Trophoblast cell (in vitro differentiated cells and primary cell): ENCODE measurements around the gene POLN.

Experiments
- DNase-seq, 2 donors: peaks; one replicate each; pipeline ENCODE4 v3.0.0-alpha.2; 2016
- H2AFZ ChIP-seq: 2 replicates; pipeline ENCODE4 v1.6.1; 2013; ENCODE audit warnings: low read length, moderate library complexity, mild to moderate bottlenecking; ENCODE audit not compliant: insufficient read depth, poor library complexity
- H2AK5ac ChIP-seq: 2 replicates; pipeline ENCODE4 v1.6.1; 2013; ENCODE audit warnings: mild to moderate bottlenecking, low read length
- H2BK120ac ChIP-seq: 2 replicates; pipeline ENCODE4 v1.6.1; 2013; ENCODE audit warnings: low read length, mild to moderate bottlenecking, moderate library complexity; ENCODE audit not compliant: insufficient read depth, poor library complexity
- H2BK12ac ChIP-seq: 2 replicates; pipeline ENCODE4 v1.6.1; 2013; ENCODE audit warnings: mild to moderate bottlenecking, low read length, moderate library complexity
- H2BK5ac ChIP-seq: 2 replicates; pipeline ENCODE4 v1.6.1; 2013; ENCODE audit warnings: low read length, low read depth, moderate library complexity, mild to moderate bottlenecking; ENCODE audit not compliant: poor library complexity
- H3K14ac ChIP-seq: 2 replicates; pipeline ENCODE4 v1.6.1; 2013; ENCODE audit warnings: mild to moderate bottlenecking, low read length
- H3K18ac ChIP-seq: 2 replicates; pipeline ENCODE4 v1.6.1; 2013; ENCODE audit warnings: mild to moderate bottlenecking, low read length
- H3K23ac ChIP-seq: 2 replicates; pipeline ENCODE4 v1.6.1; 2013; ENCODE audit warnings: low read length
- H3K27ac ChIP-seq: 2 replicates; pipeline ENCODE4 v1.5.1; 2013; ENCODE audit warnings: low read depth, mild to moderate bottlenecking, inconsistent platforms, low read length, moderate library complexity
- H3K27me3 ChIP-seq: 2 replicates; pipeline ENCODE4 v1.6.1; 2013; ENCODE audit warnings: inconsistent platforms, mild to moderate bottlenecking, low read length, moderate library complexity; ENCODE audit not compliant: insufficient read depth
- H3K36me3 ChIP-seq, 2 experiments: 1 replicate in 1 of 2; 2 replicates in 1 of 2; pipeline ENCODE4 v1.6.1; 2013; ENCODE audit warnings: low read length in 2 of 2, mild to moderate bottlenecking in 2 of 2, moderate library complexity in 1 of 2; ENCODE audit not compliant: insufficient read depth in 2 of 2, control insufficient read depth in 1 of 2
- H3K4ac ChIP-seq: 2 replicates; pipeline ENCODE4 v1.6.1; 2013; ENCODE audit warnings: low read depth, mild to moderate bottlenecking, low read length, moderate library complexity
- H3K4me1 ChIP-seq, 2 experiments: 1 replicate in 1 of 2; 2 replicates in 1 of 2; pipeline ENCODE4 v1.6.1; 2013; ENCODE audit warnings: low read length in 2 of 2, mild to moderate bottlenecking in 2 of 2, moderate library complexity in 1 of 2; ENCODE audit not compliant: insufficient read depth in 2 of 2, control insufficient read depth in 1 of 2
- H3K4me2 ChIP-seq: 2 replicates; pipeline ENCODE4 v1.6.1; 2013; ENCODE audit warnings: inconsistent platforms, mild to moderate bottlenecking, low read length, moderate library complexity
- H3K4me3 ChIP-seq: 2 replicates; pipeline ENCODE4 v1.5.1; 2013; ENCODE audit warnings: mild to moderate bottlenecking, low read depth, low read length, inconsistent platforms
- H3K79me1 ChIP-seq: one replicate; pipeline ENCODE4 v1.6.1; 2013; ENCODE audit warnings: low read length
- H3K79me2 ChIP-seq: 2 replicates; pipeline ENCODE4 v1.6.1; 2013; ENCODE audit warnings: low read length, mild to moderate bottlenecking; ENCODE audit not compliant: control insufficient read depth, insufficient read depth, poor library complexity
- H3K9ac ChIP-seq: 2 replicates; pipeline ENCODE4 v1.6.1; 2013; ENCODE audit warnings: mild to moderate bottlenecking, low read length
- H3K9me3 ChIP-seq: 2 replicates; pipeline ENCODE4 v1.6.1; 2013; ENCODE audit warnings: low read depth, mild to moderate bottlenecking, control low read depth, inconsistent platforms, low read length; ENCODE audit not compliant: insufficient read depth
- H4K12ac ChIP-seq: 2 replicates; pipeline ENCODE4 v1.6.1; 2013; ENCODE audit warnings: low read depth, mild to moderate bottlenecking, low read length, moderate library complexity
- H4K8ac ChIP-seq: 2 replicates; pipeline ENCODE4 v1.6.1; 2013; ENCODE audit warnings: low read depth, mild to moderate bottlenecking, low read length, moderate library complexity
- H4K91ac ChIP-seq: one replicate; pipeline ENCODE4 v1.6.1; 2013; ENCODE audit warnings: low read depth, mild to moderate bottlenecking, low read length, moderate library complexity
- WGBS: extraction: QIAGEN DNeasy Blood & Tissue Kit; methylation state at CpG from one replicate; pipeline ENCODE4 v1.1.7; 2013; ENCODE audit warnings: missing lambda C conversion rate; ENCODE audit not compliant: insufficient read length, insufficient coverage; ENCODE audit errors: extremely low coverage; 5-methylcytosine and 5-hydroxymethylcytosine counted together

Gene POLN

GRCh38 chr4:2103127-2103842 is 138.6 kb downstream of the POLN start:
- H2BK12ac ChIP-seq, result no peak overlapping the region
- DNase-seq, result no peak
- peaks cover 12% of the 10 kb centered on the region for H3K9me3 ChIP-seq
- H3K4ac ChIP-seq, result no peak overlapping the region
- H4K91ac ChIP-seq, result no peak overlapping the region
- H3K27ac ChIP-seq, result no peak overlapping the region
- no peak overlapping the region for H3K23ac ChIP-seq
- H3K14ac ChIP-seq, result no peak overlapping the region
- H4K12ac ChIP-seq, result no peak overlapping the region
- no peak overlapping the region for H2AK5ac ChIP-seq
- no peak overlapping the region for H3K4me2 ChIP-seq
- H3K36me3 ChIP-seq, result no peaks in the 10 kb centered on the region
- H4K8ac ChIP-seq, result no peak overlapping the region
- no peaks in the 10 kb centered on the region for H3K79me2 ChIP-seq
- no peak overlapping the region for H2BK5ac ChIP-seq
- H3K4me1 ChIP-seq, result no peaks in the 10 kb centered on the region
- H2AFZ ChIP-seq, result no peak overlapping the region
- no peak overlapping the region for H3K4me3 ChIP-seq
- H3K79me1 ChIP-seq, result no peaks in the 10 kb centered on the region
- H3K18ac ChIP-seq, result no peak overlapping the region
- no peak overlapping the region for H3K9ac ChIP-seq
- no CpG with 5 or more reads among the region's 5 CpGs for WGBS
- H2BK120ac ChIP-seq, result no peak overlapping the region
- no peaks in the 10 kb centered on the region for H3K27me3 ChIP-seq

- no peak for DNase-seq
- Histone ChIP-seq H3K27me3 (no peaks in the 10 kb centered on the region), H3K4me1 (no peaks in the 10 kb centered on the region), H3K14ac (no peak overlapping the region), H2AK5ac (no peak overlapping the region), H3K79me1 (no peaks in the 10 kb centered on the region), H3K4me3 (no peak overlapping the region), H4K12ac (no peak overlapping the region), H3K18ac (no peak overlapping the region), H2BK5ac (no peak overlapping the region), H2BK12ac (no peak overlapping the region), H2AFZ (no peak overlapping the region), H3K9me3 (peaks cover 12% of the 10 kb centered on the region), H3K4ac (no peak overlapping the region), H3K9ac (no peak overlapping the region), H3K79me2 (no peaks in the 10 kb centered on the region), H2BK120ac (no peak overlapping the region), H4K91ac (no peak overlapping the region), H3K27ac (no peak overlapping the region), H3K36me3 (no peaks in the 10 kb centered on the region), H3K23ac (no peak overlapping the region), H4K8ac (no peak overlapping the region), H3K4me2 (no peak overlapping the region)
- WGBS, result no CpG with 5 or more reads among the region's 4 CpGs
These were observed 139.7 kb downstream of the POLN start for GRCh38 chr4:2102045-2102883.

GRCh38 chr4:2101346-2102044 is 140.4 kb downstream of the POLN start:
- Histone ChIP-seq H4K8ac (no peak overlapping the region), H3K14ac (no peak overlapping the region), H3K79me2 (no peaks in the 10 kb centered on the region), H2BK12ac (no peak overlapping the region), H3K4me1 (no peaks in the 10 kb centered on the region), H3K4me3 (peak overlapping the region; percentile 37), H4K12ac (no peak overlapping the region), H3K9me3 (peaks cover 14% of the 10 kb centered on the region), H2AK5ac (no peak overlapping the region), H2BK5ac (no peak overlapping the region), H2BK120ac (no peak overlapping the region), H3K18ac (no peak overlapping the region), H3K9ac (no peak overlapping the region), H2AFZ (no peak overlapping the region), H3K27ac (no peak overlapping the region), H3K27me3 (no peaks in the 10 kb centered on the region), H3K23ac (no peak overlapping the region), H3K36me3 (no peaks in the 10 kb centered on the region), H3K4me2 (no peak overlapping the region), H3K79me1 (no peaks in the 10 kb centered on the region), H3K4ac (no peak overlapping the region), H4K91ac (no peak overlapping the region)
- WGBS, result no CpG with 5 or more reads among the region's 7 CpGs
- DNase-seq, result no peak

- H3K79me1 ChIP-seq, result peaks cover 2% of the 10 kb centered on the region
- no peak overlapping the region for H4K12ac ChIP-seq
- WGBS, result no CpG with 5 or more reads among the region's 7 CpGs
These were observed 145.8 kb downstream of the POLN start for GRCh38 chr4:2096073-2096609.

More at GRCh38 chr4:2096073-2096609, 145.8 kb downstream of the POLN start:
- no peak overlapping the region for H3K9ac ChIP-seq
- H3K4ac ChIP-seq, result no peak overlapping the region
- no peak overlapping the region for H3K4me2 ChIP-seq
- no peak overlapping the region for H2BK5ac ChIP-seq
- H3K14ac ChIP-seq, result no peak overlapping the region
- H4K91ac ChIP-seq, result no peak overlapping the region
- peaks cover 2% of the 10 kb centered on the region for H3K9me3 ChIP-seq
- no peak overlapping the region for H3K27ac ChIP-seq
- DNase-seq, result peak; percentile 90 to 91
- no peak overlapping the region for H2BK12ac ChIP-seq
- no peaks in the 10 kb centered on the region for H3K79me2 ChIP-seq
- no peak overlapping the region for H2AFZ ChIP-seq
- H3K18ac ChIP-seq, result no peak overlapping the region
- H3K27me3 ChIP-seq, result no peaks in the 10 kb centered on the region
- peaks cover 12 to 13% of the 10 kb centered on the region in 2 experiments for H3K4me1 ChIP-seq
- no peak overlapping the region for H3K23ac ChIP-seq
- H2BK120ac ChIP-seq, result no peak overlapping the region
- no peaks in the 10 kb centered on the region for H3K36me3 ChIP-seq
- no peak overlapping the region for H4K8ac ChIP-seq
- H3K4me3 ChIP-seq, result no peak overlapping the region
- H2AK5ac ChIP-seq, result no peak overlapping the region
